Uterus (tissue), 4 donors: ENCODE data around the gene ARPC5L. TPM values are rescaled to one million over a fixed set of nuclear protein-coding genes. Genes with fewer than 3 reads are reported as not detected.
A peak's percentile ranks its signal among the peaks of the same experiment; 100 is the strongest.

Experiments used
- DNase-seq, 2 donors: peaks; one replicate each; pipeline ENCODE4 v3.0.0-alpha.2; 2019 to 2020
- H3K27ac ChIP-seq, 2 donors: fragments of 200-600 bp; sonication (generic); 1 replicate in 1 of 2; 2 replicates in 1 of 2; pipeline ENCODE4 v1.5.1; 2016 to 2018
- H3K27me3 ChIP-seq, 2 donors: fragments of 200-600 bp; sonication (generic); one replicate each; pipeline ENCODE4 v1.5.1; 2018 to 2019; ENCODE audit warnings: control low read depth in 1 of 2
- H3K36me3 ChIP-seq, 2 donors: fragments of 200-600 bp; sonication (generic); one replicate each; pipeline ENCODE4 v1.5.1; 2019; ENCODE audit warnings: control low read depth in 1 of 2
- H3K4me1 ChIP-seq, 2 donors: fragments of 200-600 bp; sonication (generic); one replicate each; pipeline ENCODE4 v1.5.1; 2018 to 2019; ENCODE audit warnings: control low read depth in 1 of 2
- H3K4me3 ChIP-seq, 2 donors: fragments of 200-600 bp; sonication (generic); 1 replicate in 1 of 2; 2 replicates in 1 of 2; pipeline ENCODE4 v1.5.1; 2018 to 2019; ENCODE audit warnings: mild to moderate bottlenecking in 1 of 2
- H3K9me3 ChIP-seq, 2 donors: fragments of 200-600 bp; sonication (generic); one replicate each; pipeline ENCODE4 v1.5.1; 2019; ENCODE audit warnings: control low read depth in 1 of 2
- POLR2A ChIP-seq, 2 donors: fragments of 450-650 bp; IDR thresholded peaks; one replicate each; pipeline ENCODE4 v1.6.1; 2016; ENCODE audit warnings: antibody characterized with exemption in 2 of 2, mild to moderate bottlenecking in 1 of 2, moderate library complexity in 1 of 2
- intact Hi-C: fragments of 100-400 bp; cut with DNase I; formaldehyde crosslinking; loops from one replicate; pipeline ENCODE4 v1.15.1; 2023; ENCODE audit warnings: low total_unique reads
- total RNA-seq, 4 donors: library from RNA; depleted of rRNA in 3 of 4; stranded (reverse); fragments of >200 nt in 3 of 4; gene quantifications; one replicate each; pipeline versions ENCODE4 v1.1.0 to v1.2.4, GENCODE V29; 2014 to 2023
- TF ChIP-seq, protein P1 (sequence below), 4 experiments: fragments of 200-600 bp in 2 of 4; fragments of 450-650 bp in 2 of 4; sonication (generic) in 2 of 4; IDR thresholded peaks; one replicate each; pipeline ENCODE4 v1.5.1; 2016 to 2019; ENCODE audit warnings: antibody characterized with exemption in 4 of 4, mild to moderate bottlenecking in 2 of 4, moderate library complexity in 1 of 4
- donor health status: DM: yes; HTN: yes; CAD: no.

Gene ARPC5L
- total RNA-seq, 4 donors from 2014 or later = 1.0 to 18.3 (median 5.6) TPM

DNA sequence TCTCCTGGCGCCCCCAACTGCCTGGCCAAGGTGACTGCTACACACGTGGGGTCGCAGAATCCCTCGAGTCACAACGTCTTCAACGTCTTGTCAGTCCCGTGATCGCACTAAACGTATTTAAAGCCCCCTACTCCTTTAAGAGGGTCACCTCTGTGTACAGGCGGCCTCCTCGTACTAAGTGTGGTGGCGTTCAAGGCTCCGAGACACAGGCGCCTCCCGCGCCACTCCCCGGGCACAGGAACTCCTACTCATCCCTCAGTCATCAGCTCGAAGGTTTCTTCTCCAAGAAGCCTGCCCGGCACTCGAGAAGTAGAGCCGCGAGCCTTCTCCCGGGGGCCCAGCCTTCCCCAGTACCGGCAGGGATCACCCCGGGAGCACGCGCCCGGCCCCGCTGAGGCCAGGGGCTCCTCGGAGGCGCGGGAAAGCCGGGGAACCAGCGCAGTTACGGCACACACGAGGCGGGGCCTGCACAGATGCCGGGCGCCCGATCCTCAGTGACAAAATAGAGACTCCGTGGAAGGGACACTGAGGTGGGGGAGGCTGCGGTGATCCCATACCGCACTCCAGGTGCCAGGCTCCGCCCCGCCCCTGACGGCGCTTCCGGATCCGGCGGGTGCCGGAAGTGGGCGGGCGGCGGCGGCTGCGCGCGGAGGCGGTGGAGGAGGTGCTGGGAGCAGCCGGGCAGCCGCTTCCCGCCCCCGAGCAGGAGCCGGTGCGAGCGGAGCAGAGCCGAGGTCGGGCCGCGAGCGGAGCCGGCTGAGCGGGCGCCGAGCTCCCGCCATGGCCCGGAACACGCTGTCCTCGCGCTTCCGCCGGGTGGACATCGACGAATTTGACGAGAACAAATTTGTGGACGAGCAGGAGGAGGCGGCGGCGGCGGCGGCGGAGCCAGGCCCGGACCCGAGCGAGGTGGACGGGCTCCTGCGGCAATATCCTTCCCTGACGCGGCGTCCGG lies 6.9 kb downstream of the ARPC5L start:
- no peaks in the 10 kb centered on the region for H3K9me3 ChIP-seq
- H3K4me1 ChIP-seq = peaks cover 0 to 13% of the 10 kb centered on the region in 2 donors
- intact Hi-C loops = no loop called here
- H3K4me3 ChIP-seq = peak overlapping the region; percentile 91 to 95
- H3K27me3 ChIP-seq = no peaks in the 10 kb centered on the region
- peak overlapping the region; percentile 83 to 94 for H3K27ac ChIP-seq
- TF ChIP-seq, protein P1, sequence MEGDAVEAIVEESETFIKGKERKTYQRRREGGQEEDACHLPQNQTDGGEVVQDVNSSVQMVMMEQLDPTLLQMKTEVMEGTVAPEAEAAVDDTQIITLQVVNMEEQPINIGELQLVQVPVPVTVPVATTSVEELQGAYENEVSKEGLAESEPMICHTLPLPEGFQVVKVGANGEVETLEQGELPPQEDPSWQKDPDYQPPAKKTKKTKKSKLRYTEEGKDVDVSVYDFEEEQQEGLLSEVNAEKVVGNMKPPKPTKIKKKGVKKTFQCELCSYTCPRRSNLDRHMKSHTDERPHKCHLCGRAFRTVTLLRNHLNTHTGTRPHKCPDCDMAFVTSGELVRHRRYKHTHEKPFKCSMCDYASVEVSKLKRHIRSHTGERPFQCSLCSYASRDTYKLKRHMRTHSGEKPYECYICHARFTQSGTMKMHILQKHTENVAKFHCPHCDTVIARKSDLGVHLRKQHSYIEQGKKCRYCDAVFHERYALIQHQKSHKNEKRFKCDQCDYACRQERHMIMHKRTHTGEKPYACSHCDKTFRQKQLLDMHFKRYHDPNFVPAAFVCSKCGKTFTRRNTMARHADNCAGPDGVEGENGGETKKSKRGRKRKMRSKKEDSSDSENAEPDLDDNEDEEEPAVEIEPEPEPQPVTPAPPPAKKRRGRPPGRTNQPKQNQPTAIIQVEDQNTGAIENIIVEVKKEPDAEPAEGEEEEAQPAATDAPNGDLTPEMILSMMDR (IDR thresholded peaks at IDR 0.05) = peak in 2 of 4 experiments; percentile 12 to 13
- peak; percentile 92 to 95 for TF ChIP-seq POLR2A (IDR thresholded peaks at IDR 0.05)
- DNase-seq = peak; percentile 77 to 87
- no peaks in the 10 kb centered on the region for H3K36me3 ChIP-seq

DNA sequence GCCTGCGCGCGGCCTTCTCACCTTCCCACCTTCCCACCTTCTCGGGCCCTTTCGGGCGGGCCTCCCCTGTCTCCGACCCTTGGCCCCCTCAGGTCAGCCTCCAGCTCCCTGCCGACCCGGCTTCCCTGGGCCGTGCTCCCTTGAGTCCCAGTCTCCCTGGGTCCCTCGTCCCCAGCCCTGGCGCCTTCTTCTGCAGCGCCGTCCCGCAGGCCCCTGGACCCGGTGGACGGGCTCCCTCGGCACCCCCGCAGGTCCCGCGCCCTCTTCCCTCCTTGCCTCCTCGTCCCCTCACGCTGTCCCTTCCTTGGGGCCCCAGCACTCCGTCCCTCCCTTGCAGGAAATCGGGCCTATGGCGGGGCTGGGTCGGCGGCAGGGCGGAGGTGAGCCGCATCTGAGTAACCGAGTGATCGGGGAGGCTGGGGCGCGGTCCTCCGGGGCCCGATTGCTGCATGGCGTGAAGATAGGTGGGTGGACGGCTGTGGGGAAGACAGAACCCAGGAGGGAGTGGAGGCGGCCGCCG lies 7.6 kb downstream of the ARPC5L start:
- no peaks in the 10 kb centered on the region for H3K36me3 ChIP-seq
- no peaks in the 10 kb centered on the region for H3K9me3 ChIP-seq
- DNase-seq = no peak
- intact Hi-C loops = no loop called here
- peak overlapping the region; percentile 83 to 94 for H3K27ac ChIP-seq
- H3K4me3 ChIP-seq = peak overlapping the region; percentile 91 to 95
- peaks cover 0 to 13% of the 10 kb centered on the region in 2 donors for H3K4me1 ChIP-seq
- no peaks in the 10 kb centered on the region for H3K27me3 ChIP-seq
- TF ChIP-seq, protein P1 (IDR thresholded peaks at IDR 0.05) = no peak
- TF ChIP-seq POLR2A (IDR thresholded peaks at IDR 0.05) = no peak

DNA sequence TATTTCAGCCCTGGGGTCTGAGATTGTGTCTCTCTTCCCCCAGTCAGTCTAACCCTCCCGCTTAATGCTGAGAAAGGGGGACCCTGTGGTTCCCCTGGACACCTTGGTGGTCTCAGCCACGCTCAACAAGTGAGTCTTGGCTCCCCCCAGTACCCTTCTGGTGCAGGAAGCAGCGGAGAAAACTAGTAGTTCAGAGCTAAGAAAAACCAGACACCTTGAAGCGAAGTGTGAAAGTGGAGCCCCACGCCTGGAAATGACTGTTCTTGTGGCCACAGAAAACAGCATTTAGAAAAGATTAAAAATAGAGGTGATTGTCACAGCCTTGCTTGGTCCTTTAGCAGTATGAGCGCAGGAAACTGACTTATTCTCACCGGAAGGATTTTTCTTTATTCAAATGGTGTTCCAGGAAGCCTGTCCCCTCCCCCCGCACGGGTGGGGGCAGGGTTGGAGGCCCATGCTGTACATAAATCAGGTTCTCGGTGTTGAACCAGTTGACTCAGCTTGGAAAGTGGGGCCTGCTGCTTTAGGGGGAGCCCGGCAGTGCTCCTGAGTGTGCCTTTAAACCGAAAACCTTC lies 8.1 kb downstream of the ARPC5L start:
- no peak for TF ChIP-seq POLR2A (IDR thresholded peaks at IDR 0.05)
- TF ChIP-seq, protein P1 (IDR thresholded peaks at IDR 0.05) = no peak
- Histone ChIP-seq H3K9me3 (no peaks in the 10 kb centered on the region), H3K4me3 (peak overlapping the region; percentile 91 to 95), H3K27me3 (no peaks in the 10 kb centered on the region), H3K27ac (peak overlapping the region; percentile 83 to 94), H3K36me3 (no peaks in the 10 kb centered on the region), H3K4me1 (peaks cover 0 to 13% of the 10 kb centered on the region in 2 donors)
- intact Hi-C loops = no loop called here
- DNase-seq = peak in 1 of 2 donors; percentile 46

DNA sequence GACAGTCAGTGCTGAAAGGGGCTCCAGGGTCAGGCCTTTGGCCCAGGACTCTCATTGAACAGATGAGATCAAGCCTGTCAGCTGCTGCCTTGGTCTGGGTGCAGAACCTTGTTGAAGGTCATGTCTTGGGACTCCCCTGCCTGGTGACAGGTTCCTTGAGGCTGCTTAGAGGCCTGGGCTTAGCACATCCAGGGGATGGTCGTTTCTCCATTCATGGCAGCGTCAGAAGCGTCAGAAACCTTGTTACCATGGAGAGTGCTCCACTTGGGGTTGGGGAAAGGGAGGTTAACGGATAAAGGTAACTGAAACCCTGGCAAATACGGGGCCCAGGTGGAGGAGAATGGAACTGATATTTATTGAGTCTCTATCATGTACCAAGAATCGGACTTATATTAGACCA lies 8.8 kb downstream of the ARPC5L start:
- Histone ChIP-seq H3K36me3 (no peaks in the 10 kb centered on the region), H3K4me1 (peaks cover 0 to 13% of the 10 kb centered on the region in 2 donors), H3K4me3 (peak overlapping the region; percentile 91 to 95), H3K27ac (peak overlapping the region; percentile 5 to 83), H3K9me3 (no peaks in the 10 kb centered on the region), H3K27me3 (no peaks in the 10 kb centered on the region)
- no peak for DNase-seq
- intact Hi-C loops = no loop called here
- TF ChIP-seq POLR2A (IDR thresholded peaks at IDR 0.05) = no peak
- TF ChIP-seq, protein P1 (IDR thresholded peaks at IDR 0.05) = no peak
